ENCODE data around the gene ZNF285.

Gene ZNF285

DNA sequence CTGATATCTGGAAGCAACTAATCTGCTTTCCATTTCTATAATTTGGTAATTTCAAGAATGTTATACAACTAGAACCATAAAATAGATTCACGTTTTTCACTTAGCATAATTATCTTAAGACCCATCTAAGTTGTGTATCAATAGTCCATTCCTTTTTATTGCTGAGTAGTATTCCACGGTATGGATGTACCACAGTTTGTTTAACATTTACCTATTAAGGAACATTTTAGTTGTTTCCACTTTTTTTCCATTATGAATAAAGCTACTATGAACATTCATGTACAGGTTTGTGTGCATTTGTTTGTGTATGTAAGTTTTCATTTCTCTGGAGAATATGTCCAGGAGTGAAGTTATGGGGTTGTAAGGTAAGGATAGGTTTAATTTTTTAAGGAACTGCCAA lies 26.6 kb downstream of the ZNF285 start:
- H3K9me3 ChIP-seq: peaks cover 4% of the 10 kb centered on the region
- no peaks in the 10 kb centered on the region for H3K36me3 ChIP-seq
- no peak overlapping the region for H3K27ac ChIP-seq
- no peak for TF ChIP-seq CTCF (IDR thresholded peaks at IDR 0.05)
- no peaks in the 10 kb centered on the region for H3K27me3 ChIP-seq
- no peaks in the 10 kb centered on the region for H3K4me1 ChIP-seq (ENCODE audit: control insufficient read depth in 1 of 2, insufficient read depth in 1 of 2, low read depth in 1 of 2, low read length in 1 of 2)
- H3K4me3 ChIP-seq (ENCODE audit: low read depth in 1 of 2, low read length in 1 of 2): no peak overlapping the region

DNA sequence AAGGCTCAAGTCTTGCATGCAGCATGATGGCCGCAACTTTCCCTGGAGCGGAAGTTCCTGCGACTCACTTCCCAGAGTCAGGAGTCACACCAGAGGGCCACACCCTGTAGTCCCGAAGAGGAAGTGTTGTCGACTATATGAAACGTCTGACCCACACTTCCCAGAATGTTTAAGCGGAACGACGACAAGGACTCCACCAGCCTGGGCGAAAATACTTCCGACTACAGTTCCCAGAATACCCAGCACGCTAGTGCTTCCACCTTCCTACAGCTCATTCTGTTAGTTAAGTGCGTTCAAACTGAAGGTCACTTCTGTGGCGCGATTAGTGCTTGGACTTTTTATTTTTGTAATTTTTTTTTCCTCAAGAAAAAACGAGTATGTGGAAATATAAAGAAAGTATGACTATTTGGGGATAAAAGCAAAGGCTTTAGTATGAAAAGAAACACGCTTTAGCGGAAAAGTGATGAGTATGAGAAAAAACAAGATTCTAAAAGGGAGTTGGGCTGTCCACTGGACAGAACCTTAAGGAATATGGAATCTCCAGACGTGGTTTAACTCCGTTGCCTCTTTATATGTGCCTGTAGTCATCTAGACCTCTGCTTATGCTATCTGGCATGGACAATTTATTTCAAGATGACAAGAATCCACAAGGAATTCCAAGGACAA lies 29.5 kb downstream of the ZNF285 start:
- no peak for TF ChIP-seq CTCF (IDR thresholded peaks at IDR 0.05)
- H3K4me3 ChIP-seq (ENCODE audit: low read depth in 1 of 2, low read length in 1 of 2): no peak overlapping the region
- no peaks in the 10 kb centered on the region for H3K27me3 ChIP-seq
- H3K27ac ChIP-seq: no peak overlapping the region
- H3K9me3 ChIP-seq: peaks cover 4% of the 10 kb centered on the region
- no peaks in the 10 kb centered on the region for H3K36me3 ChIP-seq
- no peaks in the 10 kb centered on the region for H3K4me1 ChIP-seq (ENCODE audit: control insufficient read depth in 1 of 2, insufficient read depth in 1 of 2, low read depth in 1 of 2, low read length in 1 of 2)

DNA sequence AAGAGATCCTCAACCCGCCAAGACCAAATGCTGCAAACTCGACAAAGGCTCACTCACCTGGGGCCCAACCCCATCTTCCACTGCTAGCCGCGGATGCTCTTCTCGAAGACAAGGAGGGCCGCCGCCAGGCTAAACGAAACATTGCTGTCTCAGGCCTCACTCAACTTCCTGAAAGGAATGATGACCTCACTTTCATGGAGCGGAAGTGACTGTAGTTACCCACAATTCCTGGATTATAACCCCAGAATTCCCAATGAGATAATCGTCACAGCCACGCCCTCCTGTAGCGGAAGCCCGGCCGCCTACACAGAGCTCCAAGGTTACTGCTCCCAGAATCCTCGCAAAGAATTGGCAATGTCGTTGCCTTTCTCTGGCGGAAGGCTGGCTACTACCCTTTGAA lies 34.4 kb downstream of the ZNF285 start:
- Histone ChIP-seq H3K27ac (no peak overlapping the region), H3K27me3 (no peaks in the 10 kb centered on the region), H3K4me1 (ENCODE audit: control insufficient read depth in 1 of 2, insufficient read depth in 1 of 2, low read depth in 1 of 2, low read length in 1 of 2) (no peaks in the 10 kb centered on the region), H3K4me3 (ENCODE audit: low read depth in 1 of 2, low read length in 1 of 2) (no peak overlapping the region), H3K9me3 (no peaks in the 10 kb centered on the region), H3K36me3 (no peaks in the 10 kb centered on the region)
- TF ChIP-seq CTCF (IDR thresholded peaks at IDR 0.05): no peak

GRCh38 chr19:44356383-44357111 lies 44.9 kb downstream of the ZNF285 start, which contains the start of gene ZNF112:
TSS of gene ZNF112 (minus strand) at chr19:44356680. CDS start at chr19:44340539, 16,141 bp downstream.
- peaks cover 6 to 11% of the 10 kb centered on the region in 2 experiments for H3K4me1 ChIP-seq (ENCODE audit: control insufficient read depth in 1 of 2, insufficient read depth in 1 of 2, low read depth in 1 of 2, low read length in 1 of 2)
- H3K4me3 ChIP-seq (ENCODE audit: low read depth in 1 of 2, low read length in 1 of 2): peak within 1 kb of the TSS; percentile 32 to 41
- H3K9me3 ChIP-seq: no peaks in the 10 kb centered on the region
- no peaks in the 10 kb centered on the region for H3K27me3 ChIP-seq
- TF ChIP-seq CTCF (IDR thresholded peaks at IDR 0.05): no peak
- H3K27ac ChIP-seq: no peak within 1 kb of the TSS
- H3K36me3 ChIP-seq: no peaks in the 10 kb centered on the region

- H3K4me1 ChIP-seq (ENCODE audit: control insufficient read depth in 1 of 2, insufficient read depth in 1 of 2, low read depth in 1 of 2, low read length in 1 of 2): no peaks in the 10 kb centered on the region
- no peak overlapping the region for H3K27ac ChIP-seq
- H3K36me3 ChIP-seq: no peaks in the 10 kb centered on the region
- TF ChIP-seq CTCF (IDR thresholded peaks at IDR 0.05): no peak
- H3K9me3 ChIP-seq: peaks cover 10% of the 10 kb centered on the region
- no peak overlapping the region for H3K4me3 ChIP-seq (ENCODE audit: low read depth in 1 of 2, low read length in 1 of 2)
- H3K27me3 ChIP-seq: no peaks in the 10 kb centered on the region
Observed at GRCh38 chr19:44346556-44346955, 54.9 kb downstream of the ZNF285 start.

Data from neutrophil (primary cell).